ENCODE data around the gene USP32.

DNA sequence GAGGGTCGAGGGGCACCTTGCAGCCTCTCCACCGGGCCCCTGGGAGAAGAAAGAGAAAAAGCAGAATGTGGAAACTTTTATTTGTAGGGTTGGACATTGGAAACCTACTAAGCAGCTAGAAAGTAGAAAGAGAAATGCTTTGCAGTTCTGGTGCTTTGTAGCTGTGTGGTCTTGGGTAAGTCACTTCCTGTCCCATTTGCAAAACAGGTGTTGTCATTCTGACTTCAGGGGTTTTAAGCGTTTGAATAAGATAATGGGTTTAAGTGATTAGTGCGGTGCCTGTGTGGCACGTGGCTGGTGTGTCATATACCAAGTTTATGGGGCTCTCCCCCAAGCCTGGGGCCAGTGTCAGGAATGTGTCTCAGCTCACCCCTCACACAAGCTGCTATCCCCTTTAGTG, 240.6 kb downstream of the USP32 start:
- no peak for TF ChIP-seq TAF1 (IDR thresholded peaks at IDR 0.05; ENCODE audit: borderline replicate concordance, low read depth, low read length)
- no peak for TF ChIP-seq POLR2A (IDR thresholded peaks at IDR 0.05; ENCODE audit: low read depth, low read length)
- no peak for TF ChIP-seq POLR2AphosphoS5 (IDR thresholded peaks at IDR 0.05; ENCODE audit: low read depth, low read length)

Measured in GM12892 (cell line).